GM12874 (cell line): Measurements from ENCODE around the gene FAM83C.

Experiments
- TF ChIP-seq, protein P1 (sequence below): IDR thresholded peaks from 2 replicates; pipeline ENCODE4 v1.5.1; 2011; ENCODE audit warnings: low read depth, mild to moderate bottlenecking, control low read depth, low read length, moderate library complexity; ENCODE audit not compliant: insufficient read depth

FAM83C gene

DNA sequence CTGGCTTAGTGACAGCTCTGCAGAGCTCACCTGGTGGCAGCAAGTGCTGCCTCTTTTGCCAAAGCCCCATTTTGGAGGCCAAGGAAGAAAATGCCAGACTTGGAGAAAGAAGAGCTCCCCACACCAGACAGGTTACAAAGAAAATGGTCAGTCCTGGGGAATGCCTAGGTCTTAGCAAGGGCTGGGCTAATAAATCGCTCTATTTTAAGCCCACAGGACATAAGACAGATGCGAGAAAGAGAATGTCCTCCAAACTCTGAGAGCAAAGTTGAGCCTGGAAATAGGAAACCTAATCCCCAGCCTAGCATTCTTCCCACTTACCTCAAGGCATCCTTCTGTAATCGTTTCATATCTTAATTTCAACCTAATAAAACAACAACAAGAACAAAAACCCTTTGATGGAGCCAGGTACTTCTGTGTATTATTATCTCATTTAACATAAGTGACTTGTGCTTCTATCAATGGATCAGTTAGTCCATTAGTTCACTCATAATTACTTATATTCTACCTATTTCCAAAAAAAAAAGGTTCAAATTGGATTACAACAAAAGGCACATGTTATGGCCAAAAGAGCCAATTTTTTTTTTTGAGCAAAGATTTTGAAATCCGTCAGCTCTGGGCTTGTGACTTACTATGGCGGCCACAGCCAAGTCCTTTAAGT is 40.4 kb upstream of the FAM83C start:
- TF ChIP-seq, protein P1, sequence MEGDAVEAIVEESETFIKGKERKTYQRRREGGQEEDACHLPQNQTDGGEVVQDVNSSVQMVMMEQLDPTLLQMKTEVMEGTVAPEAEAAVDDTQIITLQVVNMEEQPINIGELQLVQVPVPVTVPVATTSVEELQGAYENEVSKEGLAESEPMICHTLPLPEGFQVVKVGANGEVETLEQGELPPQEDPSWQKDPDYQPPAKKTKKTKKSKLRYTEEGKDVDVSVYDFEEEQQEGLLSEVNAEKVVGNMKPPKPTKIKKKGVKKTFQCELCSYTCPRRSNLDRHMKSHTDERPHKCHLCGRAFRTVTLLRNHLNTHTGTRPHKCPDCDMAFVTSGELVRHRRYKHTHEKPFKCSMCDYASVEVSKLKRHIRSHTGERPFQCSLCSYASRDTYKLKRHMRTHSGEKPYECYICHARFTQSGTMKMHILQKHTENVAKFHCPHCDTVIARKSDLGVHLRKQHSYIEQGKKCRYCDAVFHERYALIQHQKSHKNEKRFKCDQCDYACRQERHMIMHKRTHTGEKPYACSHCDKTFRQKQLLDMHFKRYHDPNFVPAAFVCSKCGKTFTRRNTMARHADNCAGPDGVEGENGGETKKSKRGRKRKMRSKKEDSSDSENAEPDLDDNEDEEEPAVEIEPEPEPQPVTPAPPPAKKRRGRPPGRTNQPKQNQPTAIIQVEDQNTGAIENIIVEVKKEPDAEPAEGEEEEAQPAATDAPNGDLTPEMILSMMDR: no peak

DNA sequence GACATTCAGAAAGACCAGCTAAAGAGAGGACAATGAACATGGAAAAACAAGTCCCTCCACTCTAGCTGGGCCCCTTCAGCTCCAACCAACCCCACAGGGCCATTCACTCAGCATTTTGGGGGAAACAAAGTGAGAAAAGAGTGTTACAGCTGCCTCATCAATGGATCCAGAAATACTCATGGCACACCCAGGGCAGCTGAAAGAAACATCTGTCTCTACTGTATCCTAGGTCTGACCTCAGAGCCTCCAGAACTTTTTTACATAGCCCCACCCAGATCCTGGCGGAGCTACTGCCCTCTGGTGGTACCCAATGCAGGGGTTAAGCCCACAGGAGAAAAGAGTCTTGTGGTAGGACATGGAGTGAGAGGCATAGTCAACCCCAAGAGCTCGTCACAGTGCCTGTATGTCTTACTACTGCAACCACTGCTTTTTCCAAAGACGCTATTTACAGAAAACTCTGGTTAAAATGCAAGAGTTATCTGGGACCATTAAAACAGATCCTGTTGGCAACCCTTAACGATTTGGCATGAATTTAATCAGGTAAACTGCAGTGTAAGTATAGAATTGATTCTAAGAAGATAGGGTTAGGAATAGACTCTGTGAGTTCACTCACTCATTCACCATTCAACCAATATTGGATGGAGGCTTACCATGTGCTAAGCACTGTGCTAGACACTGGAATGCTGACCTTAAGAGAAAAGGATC is 37.4 kb upstream of the FAM83C start:
- TF ChIP-seq, protein P1: peak; percentile 67

DNA sequence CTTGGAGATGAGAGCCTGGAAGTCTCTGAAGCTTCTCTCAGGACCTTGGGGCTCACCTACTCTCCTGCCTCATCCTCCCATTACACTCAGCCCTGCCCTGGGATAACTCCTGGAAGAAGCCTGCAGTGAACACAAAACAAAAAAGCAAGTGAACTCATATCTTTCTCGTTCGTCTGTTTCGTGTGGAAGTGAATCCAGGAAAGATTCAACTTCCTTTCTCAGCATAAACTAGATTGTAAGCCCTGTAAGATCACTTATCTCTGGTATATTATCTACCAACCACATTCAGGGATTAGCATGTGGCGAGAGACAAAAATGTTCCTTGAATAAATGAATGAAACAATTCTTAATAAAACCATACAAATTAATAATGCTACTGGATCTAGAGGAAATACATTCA is 36.5 kb upstream of the FAM83C start:
- TF ChIP-seq, protein P1: no peak

DNA sequence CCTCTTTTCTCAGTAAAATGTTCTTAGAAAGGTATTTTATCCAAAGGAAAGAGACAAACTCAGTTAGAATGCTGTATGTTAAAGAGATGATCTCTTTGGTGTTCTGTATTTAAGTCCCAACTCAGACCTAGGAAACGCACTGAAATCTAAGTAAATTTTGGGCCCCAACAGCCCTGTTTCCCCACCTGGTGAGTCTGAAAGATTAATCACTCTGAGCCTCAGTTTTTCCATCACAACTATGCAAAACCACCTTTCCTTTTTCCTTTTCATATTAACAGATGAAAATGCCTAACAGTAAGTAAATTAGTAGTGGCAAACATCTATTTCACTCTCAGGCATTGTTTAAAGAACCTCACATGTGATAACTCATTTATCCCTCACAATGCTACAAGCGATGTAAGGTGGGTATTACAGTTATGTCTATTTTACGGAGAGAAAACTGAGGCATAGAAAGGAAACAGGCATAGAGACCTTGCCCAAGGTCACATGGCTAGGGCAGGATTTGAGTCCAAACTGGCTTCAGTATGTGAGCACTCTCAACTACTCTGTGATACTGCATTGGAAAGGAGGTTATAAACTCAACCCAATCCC is 36.0 kb upstream of the FAM83C start:
- TF ChIP-seq, protein P1: no peak

DNA sequence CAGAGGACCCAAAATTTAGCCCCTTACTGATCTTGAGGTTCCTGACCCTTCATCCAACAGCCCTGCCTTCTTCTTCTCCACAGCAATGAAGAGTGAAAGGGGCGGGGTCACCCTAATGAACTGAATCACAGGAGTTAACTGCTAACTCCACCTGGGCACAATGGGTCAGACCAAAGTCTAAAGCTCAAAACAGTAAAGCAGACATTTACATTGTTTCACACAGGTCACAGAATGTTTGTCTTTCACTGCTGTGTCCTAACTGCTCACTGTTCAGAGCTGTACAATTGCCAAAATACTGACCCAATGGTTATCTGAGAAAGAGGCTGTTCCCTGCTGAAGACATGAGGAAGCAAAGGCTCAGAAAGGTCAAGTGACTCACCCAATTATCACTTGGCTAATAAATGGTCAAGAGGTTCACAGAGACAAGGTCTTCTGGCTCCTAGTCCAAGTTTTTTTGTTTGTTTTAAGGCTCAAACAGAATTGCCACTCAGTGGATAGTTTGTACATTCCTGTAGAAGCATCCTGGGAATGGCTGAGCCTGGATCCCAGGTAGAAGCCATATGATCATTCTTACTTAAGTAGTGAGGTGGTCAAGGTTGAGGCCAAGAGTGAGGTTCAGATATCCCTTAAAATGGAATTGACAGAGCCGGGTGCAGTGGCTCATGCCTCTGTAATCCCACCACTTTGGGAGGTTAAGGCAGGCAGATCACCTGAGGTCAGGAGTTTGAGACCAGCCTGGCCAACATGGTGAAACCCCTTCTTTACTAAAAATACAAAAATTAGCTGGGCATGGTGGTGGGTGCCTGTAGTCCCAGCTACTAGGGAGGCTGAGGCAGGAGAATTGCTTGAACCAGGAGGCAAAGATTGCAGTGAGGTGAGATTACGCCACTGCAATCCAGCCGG is 35.1 kb upstream of the FAM83C start:
- TF ChIP-seq, protein P1: no peak

DNA sequence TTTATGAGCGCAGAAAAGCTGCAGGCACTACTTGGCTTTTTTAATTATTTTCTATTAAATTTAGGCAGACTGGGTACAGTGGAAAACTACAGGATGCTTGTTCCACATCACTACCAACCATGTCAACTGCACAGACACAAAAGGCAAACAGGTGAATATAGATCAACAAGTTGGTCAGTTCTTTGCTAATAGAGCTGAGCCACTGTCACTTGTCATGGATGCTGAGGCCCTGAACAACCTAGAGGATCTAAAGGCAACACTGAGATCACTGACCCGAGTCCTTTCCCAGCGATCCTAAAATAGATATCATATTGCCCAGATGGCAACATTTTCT is 34.5 kb upstream of the FAM83C start:
- TF ChIP-seq, protein P1: no peak
